Neural cell (in vitro differentiated cells): Measurements from ENCODE around the gene MID1. TPM values are rescaled to one million over a fixed set of nuclear protein-coding genes. Genes with fewer than 3 reads are reported as not detected.

Source experiments
- H2AFZ ChIP-seq: fragments of 200-600, 300-800 bp; sonication (generic), shearing (Covaris generic); 2 replicates; pipeline ENCODE4 v1.6.0; 2014; ENCODE audit warnings: low read depth, mild to moderate bottlenecking, antibody characterized with exemption, low read length, moderate library complexity
- H3F3A ChIP-seq: fragments of 200-600 bp; shearing (Covaris generic); 2 replicates; pipeline ENCODE4 v1.6.1; 2016; ENCODE audit warnings: mild to moderate bottlenecking, moderate library complexity, mixed read lengths, antibody characterized with exemption, low read length; ENCODE audit not compliant: insufficient read depth, poor library complexity, severe bottlenecking
- H3K27ac ChIP-seq: fragments of 200-600, 300-800 bp; sonication (generic), shearing (Covaris generic); 2 replicates; pipeline ENCODE4 v1.5.1; 2014; ENCODE audit warnings: mild to moderate bottlenecking, low read length, moderate library complexity
- H3K27me3 ChIP-seq: fragments of 300-800, 200-600 bp; sonication (generic), shearing (Covaris generic); 2 replicates; pipeline ENCODE4 v1.6.0; 2014; ENCODE audit warnings: mild to moderate bottlenecking, low read depth, low read length, moderate library complexity; ENCODE audit not compliant: insufficient read depth
- H3K36me3 ChIP-seq: fragments of 300-800, 200-600 bp; sonication (generic), shearing (Covaris generic); 2 replicates; pipeline ENCODE4 v1.5.1; 2014; ENCODE audit warnings: mild to moderate bottlenecking, antibody characterized with exemption, low read length, moderate library complexity; ENCODE audit not compliant: insufficient read depth
- H3K4me2 ChIP-seq: fragments of 300-800, 200-600 bp; sonication (generic), shearing (Covaris generic); 2 replicates; pipeline ENCODE4 v1.6.0; 2014; ENCODE audit warnings: mild to moderate bottlenecking, low read length
- H3K4me3 ChIP-seq: fragments of 300-800, 200-600 bp; sonication (generic), shearing (Covaris generic); 2 replicates; pipeline ENCODE4 v1.5.1; 2014; ENCODE audit warnings: mild to moderate bottlenecking, low read length, moderate library complexity
- H3K79me2 ChIP-seq: fragments of 200-600 bp; shearing (Covaris generic); replicated peaks from 2 replicates; pipeline ENCODE4 v1.6.0; 2014; ENCODE audit warnings: mild to moderate bottlenecking, low read length, moderate library complexity; ENCODE audit not compliant: insufficient read depth
- H3K9ac ChIP-seq: fragments of 300-800, 200-600 bp; sonication (generic), shearing (Covaris generic); 2 replicates; pipeline ENCODE4 v1.6.1; 2016; ENCODE audit warnings: mild to moderate bottlenecking, low read length, mixed read lengths
- H3K9me2 ChIP-seq: fragments of 200-600 bp; shearing (Covaris generic); 2 replicates; pipeline ENCODE4 v1.6.1; 2016; ENCODE audit warnings: mild to moderate bottlenecking, low read length, mixed read lengths; ENCODE audit not compliant: insufficient read depth
- H3K9me3 ChIP-seq: fragments of 200-600, 300-800 bp; sonication (generic), shearing (Covaris generic); 2 replicates; pipeline ENCODE4 v1.6.1; 2016; ENCODE audit warnings: mild to moderate bottlenecking, mixed run types, low read length, moderate library complexity, mixed read lengths
- H4K20me1 ChIP-seq: fragments of 200-600 bp; shearing (Covaris generic); 2 replicates; pipeline ENCODE4 v1.6.1; 2016; ENCODE audit warnings: mild to moderate bottlenecking, mixed run types; ENCODE audit not compliant: insufficient read depth
- EP300 ChIP-seq: fragments of 450-650 bp; conservative IDR thresholded peaks from 2 replicates; pipeline ENCODE4 v1.6.1; 2014; ENCODE audit warnings: antibody characterized with exemption, mild to moderate bottlenecking, moderate library complexity; ENCODE audit not compliant: poor library complexity, severe bottlenecking
- EZH2 ChIP-seq: fragments of 200-600, 300-800 bp; shearing (Covaris generic), sonication (generic); IDR thresholded peaks from 2 replicates; pipeline ENCODE4 v1.6.1; 2014; ENCODE audit warnings: antibody characterized with exemption, low read length, borderline replicate concordance, mild to moderate bottlenecking; ENCODE audit not compliant: insufficient read depth, poor library complexity, severe bottlenecking
- MXI1 ChIP-seq: fragments of 450-650 bp; conservative IDR thresholded peaks from 2 replicates; pipeline ENCODE4 v1.6.1; 2014; ENCODE audit warnings: antibody characterized with exemption, mild to moderate bottlenecking; ENCODE audit not compliant: poor library complexity, severe bottlenecking
- POLR2AphosphoS5 ChIP-seq: IDR thresholded peaks from 2 replicates; pipeline ENCODE4 v1.6.1; 2012
- RAD21 ChIP-seq: fragments of 450-650 bp; conservative IDR thresholded peaks from 2 replicates; pipeline ENCODE4 v1.6.1; 2014; ENCODE audit warnings: antibody characterized with exemption, mild to moderate bottlenecking, moderate library complexity
- SMC3 ChIP-seq: fragments of 450-650 bp; conservative IDR thresholded peaks from 2 replicates; pipeline ENCODE4 v1.6.1; 2014; ENCODE audit warnings: antibody characterized with exemption, mild to moderate bottlenecking, moderate library complexity; ENCODE audit not compliant: poor library complexity
- TAF1 ChIP-seq: IDR thresholded peaks from 2 replicates; pipeline ENCODE4 v1.6.1; 2012; ENCODE audit warnings: low read depth
- polyA plus RNA-seq: library from polyadenylated mRNA; depleted of rRNA; stranded (reverse); fragments of >200 nt; gene quantifications from 2 replicates; pipeline ENCODE4 v1.2.3, GENCODE V29; 2014
- TF ChIP-seq, protein P1 (sequence below): IDR thresholded peaks from 2 replicates; pipeline ENCODE4 v1.6.1; 2012; ENCODE audit warnings: borderline replicate concordance
- TF ChIP-seq, protein P2 (sequence below): fragments of 450-650 bp; IDR thresholded peaks from 2 replicates; pipeline ENCODE4 v1.5.1; 2014; ENCODE audit warnings: antibody characterized with exemption, mild to moderate bottlenecking, moderate library complexity; ENCODE audit not compliant: poor library complexity, severe bottlenecking

Gene MID1
- polyA plus RNA-seq, 1 donor from 2014 or later: 16.6 TPM

DNA sequence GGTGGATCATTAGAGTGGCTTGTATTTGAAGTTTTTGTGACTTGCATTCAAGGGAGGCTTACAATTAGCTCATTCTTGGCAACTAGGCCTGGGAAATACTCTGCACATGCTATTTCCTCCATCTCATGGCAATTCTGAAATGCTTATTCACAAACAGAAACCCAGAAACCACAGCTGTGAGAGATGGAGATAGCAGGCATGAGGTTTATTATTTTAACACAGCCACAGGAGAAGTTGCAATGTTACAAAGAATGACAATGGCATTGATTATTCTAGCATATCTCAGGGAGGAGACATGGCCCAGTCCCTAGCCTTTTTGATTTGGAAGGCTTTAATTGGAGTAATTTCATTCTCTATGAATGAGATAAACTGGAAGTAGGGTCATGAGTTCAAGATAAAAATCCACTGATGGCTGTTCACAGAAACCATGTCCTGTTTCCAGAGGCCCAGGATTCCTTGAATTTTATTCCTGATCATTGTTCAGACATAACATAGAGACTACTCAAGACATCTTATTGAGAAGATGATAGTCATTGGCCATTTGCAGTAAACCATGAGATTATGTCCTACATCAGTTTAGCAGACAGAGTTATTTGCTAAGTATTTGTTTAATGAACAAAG lies 123.9 kb downstream of the MID1 start:
- no peaks in the 10 kb centered on the region for H3K27me3 ChIP-seq
- H2AFZ ChIP-seq: no peak overlapping the region
- no peaks in the 10 kb centered on the region for H3K79me2 ChIP-seq
- H3F3A ChIP-seq: no peaks in the 10 kb centered on the region
- H3K27ac ChIP-seq: no peak overlapping the region
- no peaks in the 10 kb centered on the region for H4K20me1 ChIP-seq
- H3K9me3 ChIP-seq: no peaks in the 10 kb centered on the region
- no peaks in the 10 kb centered on the region for H3K9me2 ChIP-seq
- H3K36me3 ChIP-seq: no peaks in the 10 kb centered on the region
- no peak overlapping the region for H3K9ac ChIP-seq
- H3K4me3 ChIP-seq: no peak overlapping the region
- H3K4me2 ChIP-seq: no peak overlapping the region
- no peak for TF ChIP-seq SMC3
- TF ChIP-seq MXI1: no peak
- TF ChIP-seq, protein P1, sequence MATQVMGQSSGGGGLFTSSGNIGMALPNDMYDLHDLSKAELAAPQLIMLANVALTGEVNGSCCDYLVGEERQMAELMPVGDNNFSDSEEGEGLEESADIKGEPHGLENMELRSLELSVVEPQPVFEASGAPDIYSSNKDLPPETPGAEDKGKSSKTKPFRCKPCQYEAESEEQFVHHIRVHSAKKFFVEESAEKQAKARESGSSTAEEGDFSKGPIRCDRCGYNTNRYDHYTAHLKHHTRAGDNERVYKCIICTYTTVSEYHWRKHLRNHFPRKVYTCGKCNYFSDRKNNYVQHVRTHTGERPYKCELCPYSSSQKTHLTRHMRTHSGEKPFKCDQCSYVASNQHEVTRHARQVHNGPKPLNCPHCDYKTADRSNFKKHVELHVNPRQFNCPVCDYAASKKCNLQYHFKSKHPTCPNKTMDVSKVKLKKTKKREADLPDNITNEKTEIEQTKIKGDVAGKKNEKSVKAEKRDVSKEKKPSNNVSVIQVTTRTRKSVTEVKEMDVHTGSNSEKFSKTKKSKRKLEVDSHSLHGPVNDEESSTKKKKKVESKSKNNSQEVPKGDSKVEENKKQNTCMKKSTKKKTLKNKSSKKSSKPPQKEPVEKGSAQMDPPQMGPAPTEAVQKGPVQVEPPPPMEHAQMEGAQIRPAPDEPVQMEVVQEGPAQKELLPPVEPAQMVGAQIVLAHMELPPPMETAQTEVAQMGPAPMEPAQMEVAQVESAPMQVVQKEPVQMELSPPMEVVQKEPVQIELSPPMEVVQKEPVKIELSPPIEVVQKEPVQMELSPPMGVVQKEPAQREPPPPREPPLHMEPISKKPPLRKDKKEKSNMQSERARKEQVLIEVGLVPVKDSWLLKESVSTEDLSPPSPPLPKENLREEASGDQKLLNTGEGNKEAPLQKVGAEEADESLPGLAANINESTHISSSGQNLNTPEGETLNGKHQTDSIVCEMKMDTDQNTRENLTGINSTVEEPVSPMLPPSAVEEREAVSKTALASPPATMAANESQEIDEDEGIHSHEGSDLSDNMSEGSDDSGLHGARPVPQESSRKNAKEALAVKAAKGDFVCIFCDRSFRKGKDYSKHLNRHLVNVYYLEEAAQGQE: no peak
- TF ChIP-seq RAD21: no peak

DNA sequence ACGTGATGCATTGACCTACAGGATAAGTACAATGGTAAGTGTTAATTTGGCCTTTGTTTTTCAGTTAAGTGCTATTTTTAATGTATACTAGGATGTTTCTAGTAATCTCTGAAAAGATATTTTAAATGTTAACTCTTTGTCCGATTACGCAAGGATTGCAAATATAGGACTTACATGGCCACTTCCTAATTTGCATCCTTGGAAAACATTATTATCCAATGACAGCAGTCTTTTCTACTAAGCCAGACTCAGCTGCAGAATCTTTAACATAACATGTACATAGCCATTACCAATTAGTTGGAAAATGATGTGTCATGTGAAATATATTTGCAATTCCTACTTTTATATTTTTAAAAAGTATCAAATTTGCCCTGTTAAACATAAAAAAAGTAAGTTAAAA lies 124.7 kb downstream of the MID1 start:
- Histone ChIP-seq H3K9me3 (no peaks in the 10 kb centered on the region), H3F3A (no peaks in the 10 kb centered on the region), H3K79me2 (no peaks in the 10 kb centered on the region), H3K9me2 (no peaks in the 10 kb centered on the region), H2AFZ (no peak overlapping the region), H3K4me2 (no peak overlapping the region), H3K27ac (no peak overlapping the region), H3K9ac (no peak overlapping the region), H3K27me3 (no peaks in the 10 kb centered on the region), H3K36me3 (no peaks in the 10 kb centered on the region), H4K20me1 (no peaks in the 10 kb centered on the region), H3K4me3 (no peak overlapping the region)
- TF ChIP-seq EZH2: no peak

DNA sequence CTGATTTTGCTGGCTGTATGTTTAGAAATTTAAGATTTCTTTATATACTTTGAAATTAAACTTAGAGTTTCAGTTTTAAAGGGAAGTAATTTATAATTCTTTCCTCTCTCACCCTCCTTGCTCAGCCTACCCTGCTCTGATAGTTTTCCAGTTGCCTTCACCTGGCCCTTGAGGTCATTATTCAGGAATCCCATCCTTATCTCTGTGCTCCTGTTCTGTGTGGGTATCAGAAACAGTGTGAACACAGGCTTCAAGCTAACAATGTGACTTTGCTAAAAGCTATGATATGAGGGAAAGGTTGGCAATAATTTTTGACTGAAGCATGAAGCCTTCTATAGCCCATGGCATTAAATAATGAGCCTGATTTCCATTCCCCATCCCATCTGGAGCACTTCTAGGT lies 128.1 kb downstream of the MID1 start:
- Histone ChIP-seq H3K9ac (no peak overlapping the region), H3K4me2 (no peak overlapping the region), H3K4me3 (no peak overlapping the region), H3F3A (no peaks in the 10 kb centered on the region), H3K36me3 (no peaks in the 10 kb centered on the region), H3K79me2 (no peaks in the 10 kb centered on the region), H3K9me3 (no peaks in the 10 kb centered on the region), H3K27me3 (no peaks in the 10 kb centered on the region), H2AFZ (no peak overlapping the region), H3K27ac (no peak overlapping the region), H3K9me2 (no peaks in the 10 kb centered on the region), H4K20me1 (no peaks in the 10 kb centered on the region)
- TF ChIP-seq SMC3 (no peak), MXI1 (no peak), EP300 (no peak), TAF1 (no peak), RAD21 (no peak), POLR2AphosphoS5 (no peak), EZH2 (no peak)
- TF ChIP-seq, protein P2, sequence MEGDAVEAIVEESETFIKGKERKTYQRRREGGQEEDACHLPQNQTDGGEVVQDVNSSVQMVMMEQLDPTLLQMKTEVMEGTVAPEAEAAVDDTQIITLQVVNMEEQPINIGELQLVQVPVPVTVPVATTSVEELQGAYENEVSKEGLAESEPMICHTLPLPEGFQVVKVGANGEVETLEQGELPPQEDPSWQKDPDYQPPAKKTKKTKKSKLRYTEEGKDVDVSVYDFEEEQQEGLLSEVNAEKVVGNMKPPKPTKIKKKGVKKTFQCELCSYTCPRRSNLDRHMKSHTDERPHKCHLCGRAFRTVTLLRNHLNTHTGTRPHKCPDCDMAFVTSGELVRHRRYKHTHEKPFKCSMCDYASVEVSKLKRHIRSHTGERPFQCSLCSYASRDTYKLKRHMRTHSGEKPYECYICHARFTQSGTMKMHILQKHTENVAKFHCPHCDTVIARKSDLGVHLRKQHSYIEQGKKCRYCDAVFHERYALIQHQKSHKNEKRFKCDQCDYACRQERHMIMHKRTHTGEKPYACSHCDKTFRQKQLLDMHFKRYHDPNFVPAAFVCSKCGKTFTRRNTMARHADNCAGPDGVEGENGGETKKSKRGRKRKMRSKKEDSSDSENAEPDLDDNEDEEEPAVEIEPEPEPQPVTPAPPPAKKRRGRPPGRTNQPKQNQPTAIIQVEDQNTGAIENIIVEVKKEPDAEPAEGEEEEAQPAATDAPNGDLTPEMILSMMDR: no peak
- TF ChIP-seq, protein P1: no peak
